NCI-H1048 (cell line): ENCODE results near the gene ZBTB7B.
A peak's percentile ranks its signal among the peaks of the same experiment; 100 is the strongest.
"Not testable (repeated sequence)": the region's sequence is repeated elsewhere in the genome, so short reads cannot be mapped to it uniquely, and the experiment has no call there.

Source experiments
- DNase-seq: peaks from one replicate; lab custom pipeline; 2025; lab: John Stamatoyannopoulos, UW

The ZBTB7B gene

DNA sequence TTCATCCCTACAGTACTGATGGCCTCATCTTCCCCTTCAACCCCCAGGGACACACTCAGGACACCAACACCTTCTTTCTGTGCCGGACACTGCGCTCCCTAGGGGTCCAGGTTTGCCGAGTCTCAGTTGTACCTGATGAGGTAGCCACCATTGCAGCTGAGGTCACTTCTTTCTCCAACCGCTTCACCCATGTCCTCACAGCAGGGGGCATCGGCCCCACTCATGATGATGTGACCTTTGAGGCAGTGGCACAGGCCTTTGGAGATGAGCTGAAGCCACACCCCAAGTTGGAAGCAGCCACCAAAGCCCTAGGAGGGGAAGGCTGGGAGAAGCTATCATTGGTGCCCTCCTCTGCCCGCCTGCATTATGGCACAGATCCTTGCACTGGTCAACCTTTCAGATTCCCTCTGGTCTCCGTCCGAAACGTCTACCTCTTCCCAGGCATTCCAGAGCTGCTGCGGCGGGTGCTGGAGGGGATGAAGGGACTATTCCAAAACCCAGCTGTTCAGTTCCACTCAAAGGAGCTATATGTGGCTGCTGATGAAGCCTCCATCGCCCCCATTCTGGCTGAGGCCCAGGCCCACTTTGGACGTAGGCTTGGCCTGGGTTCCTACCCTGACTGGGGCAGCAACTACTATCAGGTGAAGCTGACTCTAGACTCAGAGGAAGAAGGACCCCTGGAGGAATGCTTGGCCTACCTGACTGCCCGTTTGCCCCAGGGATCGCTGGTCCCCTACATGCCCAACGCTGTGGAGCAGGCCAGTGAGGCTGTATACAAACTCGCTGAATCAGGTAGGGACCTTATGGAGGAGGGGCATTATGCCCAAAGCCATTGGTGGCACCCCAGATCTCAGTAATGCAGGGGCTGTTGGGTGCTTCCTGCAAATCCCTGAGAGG, 14.3 kb upstream of the ZBTB7B start:
- DNase-seq, result no peak

- no peak for DNase-seq
Measured at GRCh38 chr1:154989195-154989860, 13.3 kb upstream of the ZBTB7B start.

GRCh38 chr1:154990276-154990675, 12.3 kb upstream of the ZBTB7B start:
- no peak for DNase-seq

GRCh38 chr1:154992721-154993571, 9.7 kb upstream of the ZBTB7B start:
- DNase-seq, result no peak

DNA sequence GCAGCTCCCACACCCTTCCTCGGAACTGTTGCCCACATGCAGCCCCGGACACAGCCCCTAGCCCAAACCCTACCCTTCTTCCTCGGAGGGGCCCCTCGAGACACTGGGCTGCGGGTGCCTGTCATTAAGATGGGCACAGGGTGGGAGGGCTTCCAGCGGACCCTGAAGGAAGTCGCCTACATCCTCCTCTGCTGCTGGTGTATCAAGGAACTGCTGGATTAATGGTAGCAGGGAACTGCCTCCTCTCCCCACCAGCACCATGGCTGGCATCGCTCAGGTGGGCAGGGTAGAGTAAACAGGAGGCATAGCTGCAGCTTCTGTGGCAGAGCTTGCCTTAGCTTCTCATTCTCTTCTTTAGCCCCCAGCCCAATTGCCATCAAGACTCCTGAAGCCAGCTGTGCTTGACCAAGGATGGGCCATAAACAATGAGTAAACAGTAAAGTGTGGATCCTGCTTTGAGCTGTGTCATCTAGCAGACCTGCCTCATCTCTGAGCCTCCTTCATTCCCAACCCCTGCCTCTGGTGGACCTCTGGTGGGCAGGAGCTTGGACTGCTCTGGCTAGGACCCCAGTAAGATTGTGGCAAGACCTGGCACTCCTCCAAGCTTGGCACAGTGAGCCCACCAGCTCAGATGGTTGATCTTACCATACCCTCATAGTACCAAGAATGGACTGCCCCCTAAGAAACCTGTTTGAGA, 8.9 kb upstream of the ZBTB7B start, which contains the start of gene LENEP:
LENEP (plus strand) TSS at position 15 of the 697 bp plus-strand sequence; CDS start at position 37, 22 bp downstream.
- DNase-seq, result no peak

DNA sequence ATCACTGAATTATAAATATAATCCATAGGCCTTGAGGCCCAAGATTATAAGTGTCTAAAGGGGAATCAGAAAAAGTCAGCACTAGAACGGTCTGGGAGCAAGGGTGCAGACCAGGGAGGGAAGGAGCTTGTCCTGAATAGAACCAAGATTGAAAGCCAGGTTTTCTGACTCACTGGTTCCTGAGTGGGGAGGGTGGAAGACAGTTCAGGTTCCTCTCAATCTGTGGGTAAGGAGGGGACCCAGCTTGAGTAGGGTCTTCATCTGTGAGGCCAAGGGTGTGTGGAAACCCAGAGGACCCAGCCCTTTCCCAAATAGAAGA, 8.4 kb upstream of the ZBTB7B start:
- no peak for DNase-seq

DNA sequence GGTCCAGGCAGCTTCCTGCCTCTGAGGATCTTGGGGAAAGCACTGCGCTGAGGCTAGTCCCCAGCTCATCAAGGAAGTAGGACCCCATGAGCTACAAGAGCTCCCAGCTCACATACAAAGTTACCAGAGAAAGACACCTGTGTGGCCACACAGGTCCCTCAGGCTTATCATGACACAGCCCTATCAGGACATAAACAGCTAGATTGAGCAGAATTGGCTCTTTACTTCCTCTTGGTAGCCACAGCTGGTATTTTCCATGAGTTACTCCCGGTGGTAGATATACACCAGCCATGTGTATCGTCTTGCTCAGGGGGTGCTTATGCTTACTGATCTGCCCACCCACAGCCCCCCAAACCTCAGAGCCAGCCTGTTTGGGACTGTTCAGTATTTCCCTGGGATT, 8.0 kb upstream of the ZBTB7B start:
- DNase-seq, result no peak

DNA sequence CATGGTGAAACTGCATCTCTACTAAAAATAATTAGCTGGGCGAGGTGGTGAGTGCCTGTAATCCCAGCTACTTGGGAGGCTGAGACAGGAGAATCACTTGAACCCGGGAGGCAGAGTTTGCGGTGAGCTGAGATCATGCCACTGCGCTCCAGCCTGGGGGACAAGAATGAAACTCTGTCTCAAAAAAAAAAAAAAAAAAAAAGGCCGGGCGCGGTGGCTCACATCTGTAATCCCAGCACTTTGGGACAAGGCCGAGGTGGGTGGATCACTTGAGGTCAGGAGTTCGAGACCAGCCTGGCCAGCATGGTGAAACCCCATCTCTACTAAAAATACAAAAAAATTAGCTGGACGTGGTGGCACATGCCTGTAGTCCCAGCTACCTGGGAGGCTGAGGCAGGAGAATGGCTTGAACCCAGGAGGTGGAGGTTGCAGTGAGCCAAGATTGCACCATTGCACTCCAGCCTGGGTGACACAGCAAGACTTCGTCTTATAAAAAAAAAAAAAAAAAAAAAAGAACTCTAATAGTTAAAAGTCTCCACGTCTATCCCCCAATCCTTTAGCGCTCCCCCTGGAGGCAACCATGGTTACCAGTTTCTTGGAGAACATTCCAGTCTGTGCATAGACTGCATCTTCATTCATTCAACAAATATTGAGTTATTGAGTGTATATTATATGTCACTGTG, 7.2 kb upstream of the ZBTB7B start:
- DNase-seq, result not testable (repeated sequence)

DNA sequence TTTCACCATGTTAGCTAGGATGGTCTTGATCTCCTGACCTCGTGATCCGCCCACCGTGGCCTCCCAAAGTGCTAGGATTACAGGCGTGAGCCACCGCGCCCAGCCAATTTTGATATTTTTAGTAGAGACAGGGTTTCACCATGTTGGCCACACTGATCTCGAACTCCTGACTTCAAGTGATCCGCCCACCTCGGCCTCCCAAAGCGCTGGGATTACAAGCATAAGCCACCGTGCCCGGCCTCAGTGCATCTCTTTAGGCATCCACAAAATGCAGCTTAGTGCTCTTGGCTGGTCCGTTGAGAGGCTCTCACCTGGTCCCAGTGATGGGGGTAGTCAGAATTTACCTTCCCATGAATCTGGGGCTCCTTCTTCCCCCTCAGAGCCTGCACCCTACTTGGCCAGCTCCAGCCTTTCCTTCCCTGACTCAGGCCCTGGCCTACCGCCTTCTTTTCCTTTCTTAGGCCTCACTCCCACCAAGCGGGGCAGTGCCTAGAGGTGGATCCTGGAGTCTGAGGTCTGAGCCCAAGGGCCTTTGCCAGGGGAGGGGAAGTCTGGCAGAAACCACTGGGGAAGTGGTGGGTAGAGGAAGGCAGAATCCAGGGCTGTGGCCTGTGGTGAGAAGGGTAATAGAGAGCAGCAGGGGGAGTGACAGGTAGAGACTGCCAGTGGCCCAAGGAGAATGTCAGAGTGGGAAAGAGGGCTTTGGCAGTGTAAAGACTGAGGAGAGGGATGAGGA, 5.5 kb upstream of the ZBTB7B start:
- no peak for DNase-seq

GRCh38 chr1:154998201-154998780, 4.3 kb upstream of the ZBTB7B start:
- DNase-seq, result no peak

DNA sequence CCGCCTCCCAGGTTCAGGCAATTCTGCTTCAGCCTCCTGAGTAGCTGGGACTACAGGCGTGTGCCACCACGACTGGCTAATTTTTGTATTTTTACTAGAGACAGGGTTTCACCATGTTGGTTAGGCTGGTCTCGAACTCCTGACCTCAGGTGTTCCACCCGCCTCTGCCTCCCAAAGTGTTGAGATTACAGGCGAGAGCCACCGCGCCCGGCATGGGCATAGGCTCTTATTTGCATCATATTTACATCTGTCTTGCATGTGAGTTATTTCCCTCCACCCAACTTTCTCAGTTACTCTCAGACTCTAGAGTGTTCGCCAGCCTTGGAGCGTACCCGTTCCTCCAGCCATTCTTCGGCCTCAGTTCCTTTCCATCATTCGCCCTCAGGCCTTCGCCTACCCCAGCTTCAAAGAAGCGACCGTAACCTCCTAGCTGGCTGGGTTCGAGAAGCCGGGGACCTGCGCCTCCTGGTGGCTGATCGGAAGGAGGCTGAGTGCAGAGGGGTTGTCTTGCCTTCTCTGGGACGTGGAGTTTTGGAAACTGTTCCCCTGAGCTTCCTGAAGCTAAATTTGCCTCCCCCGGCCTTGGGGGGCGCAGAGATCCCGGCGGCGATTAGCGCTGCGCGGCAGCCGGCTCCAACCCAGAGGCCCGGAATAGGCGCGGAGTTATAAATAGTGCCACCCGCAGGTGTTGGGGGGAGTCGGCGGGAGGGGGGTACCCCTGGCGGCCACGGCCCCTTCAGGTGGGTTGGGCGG, 3.6 kb upstream of the ZBTB7B start:
- DNase-seq, result peak; percentile 65

DNA sequence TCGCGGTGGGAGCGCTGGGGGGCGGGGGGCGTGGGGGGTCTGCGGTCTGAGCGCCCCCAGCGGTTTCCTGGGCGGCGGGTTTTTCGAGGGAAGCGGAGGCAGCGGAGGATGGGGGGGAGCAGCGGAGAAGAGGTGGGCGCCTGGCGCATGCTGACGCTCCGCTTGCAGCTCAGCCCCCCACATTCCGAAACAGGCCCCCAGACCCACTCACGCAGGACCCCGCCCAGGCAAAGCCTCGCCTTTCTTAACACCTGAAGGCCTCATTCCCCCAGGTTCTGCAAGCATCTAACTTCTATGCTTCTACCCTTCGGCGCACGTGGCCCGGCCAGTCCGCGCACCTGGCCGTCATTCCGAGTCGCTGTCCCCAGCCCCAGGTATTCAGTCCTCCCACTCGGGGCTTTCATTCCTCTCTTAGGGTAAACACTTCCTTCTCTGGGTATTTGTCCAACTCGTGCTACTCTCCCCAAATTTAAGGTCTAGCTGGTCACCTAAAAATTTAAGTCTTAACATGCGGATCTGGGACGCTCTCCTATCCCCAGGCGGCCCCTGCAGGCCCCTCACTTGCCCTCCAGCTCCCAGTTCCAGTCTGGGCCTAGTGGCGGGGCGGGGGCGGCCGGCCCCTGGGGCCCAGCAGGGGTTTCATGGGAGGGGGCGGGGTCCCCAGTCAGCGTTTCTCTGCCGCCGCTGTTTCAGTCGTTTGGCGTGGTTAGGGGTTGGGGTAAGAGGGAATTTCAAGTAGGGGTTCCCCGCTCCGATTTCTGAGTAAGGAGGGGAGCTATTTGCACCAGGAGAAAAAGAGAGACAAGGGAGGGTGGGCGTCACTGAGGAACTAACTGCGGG, 2.8 kb upstream of the ZBTB7B start:
- no peak for DNase-seq

DNA sequence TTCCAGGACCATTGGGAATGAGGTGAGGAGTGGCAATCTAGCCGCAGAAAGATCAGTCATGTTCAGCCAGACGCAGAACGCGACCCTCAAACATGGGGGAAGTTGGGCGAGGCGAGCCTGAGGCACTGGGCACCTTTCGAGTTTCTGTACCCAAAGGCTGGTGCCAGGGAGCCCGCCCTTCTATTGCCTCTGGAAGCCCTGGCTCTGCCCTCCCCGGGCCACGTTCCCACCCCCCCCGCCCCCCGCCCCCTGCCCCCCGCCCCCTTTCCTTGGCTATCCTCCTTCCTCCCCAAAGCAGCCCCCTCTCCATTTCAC, 2.2 kb upstream of the ZBTB7B start:
- no peak for DNase-seq

- peak; percentile 77 for DNase-seq
Measured at GRCh38 chr1:155000726-155001424, 1.7 kb upstream of the ZBTB7B start.

DNA sequence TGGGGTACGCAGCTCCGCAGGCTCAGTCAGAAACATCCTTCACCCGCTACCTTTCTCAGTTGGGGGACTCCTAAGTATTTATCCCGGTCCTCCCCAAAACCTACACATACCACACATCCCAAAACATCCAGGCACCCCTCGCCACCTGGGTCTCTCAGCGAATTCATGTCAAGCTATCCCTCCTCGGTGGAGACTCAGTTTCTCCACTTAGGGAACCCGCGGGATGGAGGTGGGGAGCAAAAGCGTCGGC, 1.3 kb upstream of the ZBTB7B start:
- no peak for DNase-seq

GRCh38 chr1:155001675-155002463, 733 bp upstream of the ZBTB7B start:
- peak; percentile 100 for DNase-seq

DNA sequence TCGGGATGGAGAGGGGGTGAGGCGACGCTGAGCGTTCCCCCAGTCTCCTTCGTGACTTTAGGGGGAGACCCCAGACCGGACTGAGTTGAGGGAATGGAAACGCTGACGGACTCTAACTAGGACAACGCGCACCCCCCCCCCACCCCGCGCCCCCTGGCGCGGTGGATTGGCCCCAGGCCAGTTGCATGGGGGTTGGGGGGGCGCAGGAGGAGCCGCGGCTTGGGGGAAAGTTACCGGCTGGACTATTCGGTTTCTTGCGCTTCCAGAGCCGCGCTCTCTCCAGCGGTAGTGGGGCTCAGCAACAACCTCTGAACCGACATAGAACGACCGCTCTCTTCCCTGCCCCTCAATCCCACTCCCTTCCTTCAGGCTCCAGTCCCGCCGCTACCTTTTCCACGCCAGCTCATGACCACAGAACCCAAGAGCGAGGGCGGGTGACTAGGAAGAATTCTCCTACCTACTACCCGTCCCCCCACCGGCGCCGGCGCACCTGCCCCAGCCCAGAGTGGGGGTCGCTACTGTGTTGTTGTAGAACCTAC, 694 bp downstream of the ZBTB7B start:
- no peak for DNase-seq
